ENCODE results near the gene ATP13A4. TPM values are rescaled to one million over a fixed set of nuclear protein-coding genes. Genes with fewer than 3 reads are reported as not detected.

ATP13A4 gene
- total RNA-seq, 4 donors from 2014 or later, result 0.21 to 6.3 (median 1.6) TPM

DNA sequence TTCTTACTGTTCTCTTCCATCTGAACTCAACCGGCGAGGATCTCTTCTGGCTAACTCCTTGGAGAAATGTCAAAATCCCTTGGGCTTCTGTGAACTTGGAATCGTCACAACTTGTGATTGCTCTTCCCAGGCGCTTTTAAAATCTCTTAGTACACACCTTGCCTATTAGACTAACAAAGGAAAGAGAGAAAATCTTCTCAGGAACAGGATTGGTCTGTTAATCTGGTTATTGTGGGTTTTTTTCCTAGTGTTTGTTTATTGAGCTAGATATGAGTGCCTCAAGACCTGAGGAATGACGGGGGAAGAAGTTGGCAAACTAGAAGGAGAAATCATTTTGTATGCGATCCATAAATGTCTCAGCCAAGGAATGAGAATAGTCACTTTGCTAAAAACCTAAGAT lies 176.0 kb downstream of the ATP13A4 start, which contains the start of gene ATP13A5:
Gene ATP13A5 (minus strand): TSS at position 48 of the 400 bp plus-strand sequence. CDS start 28 bp downstream, at position 20.
- no peak within 1 kb of the TSS for H3K4me3 ChIP-seq
- no peaks in the 10 kb centered on the region for H3K36me3 ChIP-seq
- 68 to 69% methylated on average over 6 of the region's 6 CpGs for WGBS, 2 donors
- no peaks in the 10 kb centered on the region for H3K9me3 ChIP-seq
- H3K27me3 ChIP-seq, result no peaks in the 10 kb centered on the region
- no peak within 1 kb of the TSS for H3K27ac ChIP-seq
- TF ChIP-seq, protein P1, sequence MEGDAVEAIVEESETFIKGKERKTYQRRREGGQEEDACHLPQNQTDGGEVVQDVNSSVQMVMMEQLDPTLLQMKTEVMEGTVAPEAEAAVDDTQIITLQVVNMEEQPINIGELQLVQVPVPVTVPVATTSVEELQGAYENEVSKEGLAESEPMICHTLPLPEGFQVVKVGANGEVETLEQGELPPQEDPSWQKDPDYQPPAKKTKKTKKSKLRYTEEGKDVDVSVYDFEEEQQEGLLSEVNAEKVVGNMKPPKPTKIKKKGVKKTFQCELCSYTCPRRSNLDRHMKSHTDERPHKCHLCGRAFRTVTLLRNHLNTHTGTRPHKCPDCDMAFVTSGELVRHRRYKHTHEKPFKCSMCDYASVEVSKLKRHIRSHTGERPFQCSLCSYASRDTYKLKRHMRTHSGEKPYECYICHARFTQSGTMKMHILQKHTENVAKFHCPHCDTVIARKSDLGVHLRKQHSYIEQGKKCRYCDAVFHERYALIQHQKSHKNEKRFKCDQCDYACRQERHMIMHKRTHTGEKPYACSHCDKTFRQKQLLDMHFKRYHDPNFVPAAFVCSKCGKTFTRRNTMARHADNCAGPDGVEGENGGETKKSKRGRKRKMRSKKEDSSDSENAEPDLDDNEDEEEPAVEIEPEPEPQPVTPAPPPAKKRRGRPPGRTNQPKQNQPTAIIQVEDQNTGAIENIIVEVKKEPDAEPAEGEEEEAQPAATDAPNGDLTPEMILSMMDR (IDR thresholded peaks at IDR 0.05), result no peak
- no peak for TF ChIP-seq EP300 (IDR thresholded peaks at IDR 0.05)
- no peak for TF ChIP-seq POLR2A (IDR thresholded peaks at IDR 0.05)
- no peak for DNase-seq (ENCODE audit: low spot score in 2 of 2)
- H3K4me1 ChIP-seq, result no peaks in the 10 kb centered on the region

DNA sequence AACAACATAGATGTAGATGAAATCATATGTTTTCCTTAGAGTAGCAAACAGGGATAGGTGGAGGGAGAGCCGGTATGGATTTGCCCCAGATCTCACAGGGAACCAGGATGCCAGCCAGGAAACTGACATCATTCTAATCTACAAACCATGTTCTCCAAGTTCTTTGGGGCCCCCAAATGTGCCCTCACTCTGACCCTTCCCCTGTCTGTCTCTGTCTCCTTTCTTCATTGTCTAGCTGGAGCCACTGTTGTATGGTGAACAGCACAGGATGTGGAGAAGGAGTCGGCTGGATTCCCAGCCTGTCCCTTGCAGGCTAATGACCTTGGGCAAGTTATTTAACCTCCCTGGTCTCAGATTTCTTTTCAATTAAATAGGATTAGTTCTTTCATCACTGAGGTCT lies 177.1 kb downstream of the ATP13A4 start:
- Histone ChIP-seq H3K27me3 (no peaks in the 10 kb centered on the region), H3K27ac (no peak overlapping the region), H3K4me1 (no peaks in the 10 kb centered on the region), H3K4me3 (no peak overlapping the region), H3K36me3 (no peaks in the 10 kb centered on the region), H3K9me3 (no peaks in the 10 kb centered on the region)
- WGBS, 2 donors, result 11 to 30% methylated on average over 2 of the region's 2 CpGs
- no peak for TF ChIP-seq EP300 (IDR thresholded peaks at IDR 0.05)
- TF ChIP-seq, protein P1 (IDR thresholded peaks at IDR 0.05), result no peak
- TF ChIP-seq POLR2A (IDR thresholded peaks at IDR 0.05), result no peak
- no peak for DNase-seq (ENCODE audit: low spot score in 2 of 2)

- no peak overlapping the region for H3K27ac ChIP-seq
- no peaks in the 10 kb centered on the region for H3K27me3 ChIP-seq
- TF ChIP-seq POLR2A (IDR thresholded peaks at IDR 0.05) (no peak), EP300 (IDR thresholded peaks at IDR 0.05) (no peak)
- TF ChIP-seq, protein P1 (IDR thresholded peaks at IDR 0.05), result no peak
- no peaks in the 10 kb centered on the region for H3K36me3 ChIP-seq
- H3K9me3 ChIP-seq, result no peaks in the 10 kb centered on the region
- H3K4me3 ChIP-seq, result no peak overlapping the region
- no peaks in the 10 kb centered on the region for H3K4me1 ChIP-seq
- DNase-seq (ENCODE audit: low spot score in 2 of 2), result no peak
- WGBS, 2 donors, result 84 to 92% methylated on average over 8 of the region's 8 CpGs
Measured at GRCh38 chr3:193375614-193376013, 179.1 kb downstream of the ATP13A4 start.

DNA sequence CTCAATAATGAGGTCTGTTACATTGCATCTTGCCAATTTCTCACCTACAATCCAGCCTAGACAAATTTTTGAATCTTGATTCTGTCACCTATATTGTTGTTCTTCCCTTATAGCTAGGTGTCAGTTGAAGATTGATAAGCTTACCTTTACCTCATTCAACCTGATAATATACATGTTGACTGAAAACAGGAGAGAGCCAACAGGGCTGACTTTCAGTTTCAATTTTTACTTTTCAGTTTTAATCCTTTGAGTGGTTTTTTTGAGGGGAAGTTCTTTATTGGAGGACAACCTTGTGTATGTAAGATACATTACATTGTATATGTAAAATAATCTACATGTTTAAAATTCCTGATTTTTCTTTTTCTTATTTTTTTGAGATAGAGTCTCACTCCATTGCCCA lies 181.9 kb downstream of the ATP13A4 start:
- Histone ChIP-seq H3K4me3 (no peak overlapping the region), H3K4me1 (no peaks in the 10 kb centered on the region), H3K9me3 (no peaks in the 10 kb centered on the region), H3K27me3 (no peaks in the 10 kb centered on the region), H3K36me3 (no peaks in the 10 kb centered on the region), H3K27ac (no peak overlapping the region)
- no peak for DNase-seq (ENCODE audit: low spot score in 2 of 2)
- TF ChIP-seq POLR2A (IDR thresholded peaks at IDR 0.05), result no peak
- TF ChIP-seq, protein P1 (IDR thresholded peaks at IDR 0.05), result no peak
- TF ChIP-seq EP300 (IDR thresholded peaks at IDR 0.05), result no peak

- H3K9me3 ChIP-seq, result no peaks in the 10 kb centered on the region
- WGBS, 2 donors, result 67 to 68% methylated on average over 1 of the region's 1 CpG
- no peaks in the 10 kb centered on the region for H3K36me3 ChIP-seq
- no peaks in the 10 kb centered on the region for H3K27me3 ChIP-seq
- DNase-seq (ENCODE audit: low spot score in 2 of 2), result no peak
- no peak overlapping the region for H3K27ac ChIP-seq
- H3K4me3 ChIP-seq, result no peak overlapping the region
- TF ChIP-seq POLR2A (IDR thresholded peaks at IDR 0.05), result no peak
- no peak for TF ChIP-seq EP300 (IDR thresholded peaks at IDR 0.05)
- TF ChIP-seq, protein P1 (IDR thresholded peaks at IDR 0.05), result no peak
- no peaks in the 10 kb centered on the region for H3K4me1 ChIP-seq
Measured at GRCh38 chr3:193367868-193368267, 186.8 kb downstream of the ATP13A4 start.
